ENCODE data around the gene ZCCHC14. TPM values are rescaled to one million over a fixed set of nuclear protein-coding genes. Genes with fewer than 3 reads are reported as not detected.
A peak's percentile ranks its signal among the peaks of the same experiment; 100 is the strongest.

The ZCCHC14 gene
- total and polyA plus RNA-seq, 2 of the 8 experiments (the other 6 are each of a cell fraction or from before 2014, with no cell fraction given), result 8.2 to 28.2 TPM

GRCh38 chr16:87392821-87393679 is 99.8 kb downstream of the ZCCHC14 start (continued):
- TF ChIP-seq, protein P1, sequence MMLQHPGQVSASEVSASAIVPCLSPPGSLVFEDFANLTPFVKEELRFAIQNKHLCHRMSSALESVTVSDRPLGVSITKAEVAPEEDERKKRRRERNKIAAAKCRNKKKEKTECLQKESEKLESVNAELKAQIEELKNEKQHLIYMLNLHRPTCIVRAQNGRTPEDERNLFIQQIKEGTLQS (IDR thresholded peaks at IDR 0.05; ENCODE audit: insufficient read depth, low read depth, low read length), result no peak
- TF ChIP-seq, protein P2, sequence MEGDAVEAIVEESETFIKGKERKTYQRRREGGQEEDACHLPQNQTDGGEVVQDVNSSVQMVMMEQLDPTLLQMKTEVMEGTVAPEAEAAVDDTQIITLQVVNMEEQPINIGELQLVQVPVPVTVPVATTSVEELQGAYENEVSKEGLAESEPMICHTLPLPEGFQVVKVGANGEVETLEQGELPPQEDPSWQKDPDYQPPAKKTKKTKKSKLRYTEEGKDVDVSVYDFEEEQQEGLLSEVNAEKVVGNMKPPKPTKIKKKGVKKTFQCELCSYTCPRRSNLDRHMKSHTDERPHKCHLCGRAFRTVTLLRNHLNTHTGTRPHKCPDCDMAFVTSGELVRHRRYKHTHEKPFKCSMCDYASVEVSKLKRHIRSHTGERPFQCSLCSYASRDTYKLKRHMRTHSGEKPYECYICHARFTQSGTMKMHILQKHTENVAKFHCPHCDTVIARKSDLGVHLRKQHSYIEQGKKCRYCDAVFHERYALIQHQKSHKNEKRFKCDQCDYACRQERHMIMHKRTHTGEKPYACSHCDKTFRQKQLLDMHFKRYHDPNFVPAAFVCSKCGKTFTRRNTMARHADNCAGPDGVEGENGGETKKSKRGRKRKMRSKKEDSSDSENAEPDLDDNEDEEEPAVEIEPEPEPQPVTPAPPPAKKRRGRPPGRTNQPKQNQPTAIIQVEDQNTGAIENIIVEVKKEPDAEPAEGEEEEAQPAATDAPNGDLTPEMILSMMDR (IDR thresholded peaks at IDR 0.05; ENCODE audit: control extremely low read depth in 1 of 3, insufficient read depth in 1 of 3, low read depth in 1 of 3, low read length in 3 of 3), result peak in 2 of 3 experiments; percentile 30 to 33; a peak in 3 of 4 replicates
- TF ChIP-seq GABPA (IDR thresholded peaks at IDR 0.05; ENCODE audit: borderline replicate concordance, insufficient read depth, low read length) (no peak), JUND (IDR thresholded peaks at IDR 0.05; ENCODE audit: low read length) (no peak), NRF1 (IDR thresholded peaks at IDR 0.05; ENCODE audit: low read depth, low read length) (no peak), MAX (IDR thresholded peaks at IDR 0.05) (no peak), TAF1 (IDR thresholded peaks at IDR 0.05; ENCODE audit: low read depth, low read length) (peak; percentile 47; the same call in 1 of the 2 replicates), CBX5 (IDR thresholded peaks at IDR 0.05; ENCODE audit: low read depth, low read length) (no peak), BACH1 (IDR thresholded peaks at IDR 0.05; ENCODE audit: low read length) (no peak), EZH2 (IDR thresholded peaks at IDR 0.05; ENCODE audit: low read depth, low read length, severe bottlenecking) (no peak), HDAC2 (IDR thresholded peaks at IDR 0.05; ENCODE audit: borderline replicate concordance in 1 of 2, low read depth in 2 of 2, low read length in 2 of 2) (no peak), MAFK (IDR thresholded peaks at IDR 0.05; ENCODE audit: low read depth, low read length) (no peak), ZNF274 (IDR thresholded peaks at IDR 0.05; ENCODE audit: borderline replicate concordance, extremely low read depth, low read length) (no peak), SRF (IDR thresholded peaks at IDR 0.05; ENCODE audit: low read depth, low read length) (no peak), CHD1 (IDR thresholded peaks at IDR 0.05; ENCODE audit: low read depth, low read length) (no peak), CEBPB (IDR thresholded peaks at IDR 0.05; ENCODE audit: low read depth, low read length) (no peak), EGR1 (IDR thresholded peaks at IDR 0.05; ENCODE audit: borderline replicate concordance, low read depth, low read length) (peak; percentile 46; the same call in 1 of the 2 replicates), RNF2 (IDR thresholded peaks at IDR 0.05; ENCODE audit: borderline replicate concordance, low read depth, low read length, missing control alignments, poor library complexity, severe bottlenecking) (no peak), CTBP2 (IDR thresholded peaks at IDR 0.05; ENCODE audit: borderline replicate concordance, insufficient read depth, insufficient read length, low read length) (no peak)
